Testis (tissue), 2 donors: Measurements from ENCODE around the gene NCBP3.

Source experiments
- CTCF ChIP-seq, 3 experiments: fragments of 450-650 bp in 2 of 3; fragments of 200-600 bp in 1 of 3; sonication (generic) in 1 of 3; IDR thresholded peaks; one replicate each; pipeline ENCODE4 v1.5.1; 2016 to 2019; ENCODE audit warnings: antibody characterized with exemption in 3 of 3, mild to moderate bottlenecking in 2 of 3, moderate library complexity in 1 of 3
- POLR2A ChIP-seq: fragments of 450-650 bp; IDR thresholded peaks from one replicate; pipeline ENCODE4 v1.6.1; 2017; ENCODE audit warnings: antibody characterized with exemption, mild to moderate bottlenecking, moderate library complexity

- no peak for TF ChIP-seq CTCF (IDR thresholded peaks at IDR 0.05)
- TF ChIP-seq POLR2A: no peak
Measured at GRCh38 chr17:3859940-3860339, 13.9 kb upstream of the NCBP3 start.
